ENCODE data around the gene PAPPA2.

Gene PAPPA2

DNA sequence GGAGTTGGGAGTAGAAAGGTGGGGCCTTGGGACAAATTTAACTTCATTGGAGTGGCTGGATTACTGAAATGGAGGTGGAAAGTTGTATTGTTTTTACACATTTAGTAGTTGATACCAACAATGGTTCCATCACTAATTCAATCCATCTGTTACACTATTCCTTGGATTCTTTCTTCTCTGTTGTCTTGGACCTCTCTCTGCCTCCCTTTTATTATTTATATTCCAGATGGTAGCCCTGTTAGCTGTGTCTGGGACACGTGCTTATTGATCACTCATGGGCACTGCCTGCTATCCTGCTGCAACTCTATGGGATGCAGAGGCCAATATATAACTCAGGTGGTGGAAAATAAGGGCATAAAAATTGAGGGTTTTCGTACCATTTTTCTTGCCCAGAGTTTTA is 346.3 kb downstream of the PAPPA2 start:
- DNase-seq (ENCODE audit: low read depth), result no peak

DNA sequence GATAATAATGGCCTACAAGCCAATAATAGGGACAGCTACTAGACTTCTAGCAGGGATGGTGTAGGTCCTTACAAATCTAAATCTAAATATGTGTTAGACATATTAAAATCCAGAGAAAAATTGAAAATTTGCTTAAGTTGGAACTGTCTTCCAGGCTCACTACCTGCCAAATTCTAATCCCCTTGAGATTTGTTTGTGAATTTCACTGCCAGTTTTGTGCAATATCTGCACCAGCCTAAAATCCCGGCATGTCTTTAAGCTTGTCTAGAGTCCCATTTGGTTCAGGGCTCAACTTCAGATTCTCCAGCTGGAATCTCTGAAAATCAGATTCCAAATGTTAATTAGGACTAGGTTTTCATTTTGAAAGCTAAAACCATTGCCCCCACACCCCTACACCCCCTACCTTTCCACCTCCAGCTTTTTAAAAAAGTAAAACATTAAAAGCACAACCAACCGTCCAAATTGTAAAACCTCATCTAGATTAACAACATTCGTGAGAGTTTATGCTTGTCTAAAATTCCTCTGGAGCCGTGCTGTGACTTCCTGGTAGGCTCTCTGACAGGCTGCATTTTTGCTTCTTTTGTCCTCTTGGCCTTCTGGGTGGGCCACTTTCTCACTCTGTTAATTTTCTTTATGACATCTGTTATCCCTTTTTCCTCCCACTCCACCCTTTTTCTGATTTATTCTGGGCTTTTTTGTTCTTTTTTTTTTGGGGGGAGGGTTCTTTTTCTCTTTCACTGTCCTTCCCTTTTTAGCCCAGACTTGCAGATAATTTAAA is 348.7 kb downstream of the PAPPA2 start:
- no peak for DNase-seq (ENCODE audit: low read depth)

DNA sequence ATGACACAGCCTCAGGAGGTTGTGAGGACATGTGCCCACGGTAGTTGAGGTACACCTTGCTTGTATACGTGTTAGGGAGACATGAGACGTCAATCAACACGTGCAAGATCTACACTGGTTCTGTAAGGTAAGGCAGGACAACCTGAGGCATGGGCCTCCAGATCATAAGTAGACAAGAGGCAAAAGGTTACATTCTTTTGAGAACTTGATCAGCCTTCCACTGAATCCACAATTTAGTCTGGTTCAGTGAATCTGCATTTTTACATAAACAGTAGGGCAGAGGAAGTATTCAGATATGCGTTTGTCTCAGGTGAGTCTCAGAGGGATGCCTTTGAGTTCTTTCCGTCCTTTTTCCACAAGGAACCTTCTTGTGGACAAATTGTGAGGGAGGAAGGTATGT is 352.6 kb downstream of the PAPPA2 start:
- no peak for DNase-seq (ENCODE audit: low read depth)

DNA sequence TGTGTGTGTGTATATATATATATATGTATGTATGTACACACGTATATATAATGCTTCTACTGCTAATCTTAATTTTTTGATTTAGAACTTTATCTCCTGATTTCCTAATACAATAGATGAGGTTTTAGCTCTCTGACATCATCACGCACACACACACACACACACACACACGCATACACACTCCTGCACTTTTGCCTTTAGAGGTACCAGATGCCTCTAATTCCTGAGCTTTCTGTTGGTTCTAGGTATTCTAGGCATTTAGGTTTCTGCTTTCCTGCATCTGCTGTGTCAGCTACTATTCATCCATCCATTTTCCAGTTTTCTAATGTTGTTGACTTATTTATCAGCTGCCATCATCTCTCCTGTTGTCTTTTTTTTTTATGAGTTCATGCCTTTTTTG is 353.3 kb downstream of the PAPPA2 start:
- no peak for DNase-seq (ENCODE audit: low read depth)

DNA sequence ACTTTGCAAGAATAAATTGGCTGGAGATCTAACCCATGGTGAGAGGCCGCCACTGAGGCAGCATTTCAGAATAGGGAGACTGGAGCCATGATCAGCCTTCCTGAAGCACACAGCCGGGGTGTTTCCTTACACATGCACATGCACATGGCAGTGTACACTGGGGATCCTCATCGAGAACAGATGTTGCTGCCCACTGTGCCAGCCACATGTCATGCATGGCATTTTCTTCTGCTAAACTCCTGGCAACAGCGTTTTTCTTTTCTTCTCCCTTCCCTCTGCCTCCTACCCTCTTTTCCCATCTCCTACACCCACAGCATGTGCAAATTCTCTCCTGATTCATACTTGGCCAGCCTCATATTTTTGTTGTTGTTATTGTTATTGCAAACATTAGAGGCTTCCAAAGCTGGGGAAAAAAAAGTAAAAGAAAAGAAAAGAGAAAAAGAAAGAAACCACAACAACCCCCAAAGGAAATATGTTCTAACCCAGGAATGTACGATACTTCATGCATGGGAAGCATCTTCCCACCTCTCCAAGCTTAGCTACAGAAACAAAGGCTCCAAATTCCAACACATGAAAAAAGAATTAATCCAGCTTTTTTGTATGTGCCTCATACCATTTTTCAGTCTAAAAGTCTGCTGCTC is 357.5 kb downstream of the PAPPA2 start:
- no peak for DNase-seq (ENCODE audit: low read depth)

DNA sequence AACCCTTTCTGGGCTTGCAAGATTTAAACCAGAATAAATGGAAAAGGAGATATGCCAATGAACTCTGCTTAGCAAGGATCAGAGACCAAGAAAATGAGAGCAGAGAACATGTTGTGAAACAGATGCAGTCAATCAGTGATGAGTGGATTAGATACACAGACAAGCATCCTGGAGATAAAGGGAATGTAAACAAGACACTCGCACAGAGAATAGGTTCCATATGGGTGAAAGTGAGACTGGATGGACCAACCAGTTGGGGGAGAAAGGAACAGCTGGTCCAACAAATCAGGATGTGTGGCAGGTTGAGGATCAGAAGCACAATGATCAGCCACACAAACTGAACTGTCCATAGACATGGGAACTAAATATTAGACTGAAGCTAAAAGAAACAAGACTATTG is 363.3 kb downstream of the PAPPA2 start:
- no peak for DNase-seq (ENCODE audit: low read depth)

DNA sequence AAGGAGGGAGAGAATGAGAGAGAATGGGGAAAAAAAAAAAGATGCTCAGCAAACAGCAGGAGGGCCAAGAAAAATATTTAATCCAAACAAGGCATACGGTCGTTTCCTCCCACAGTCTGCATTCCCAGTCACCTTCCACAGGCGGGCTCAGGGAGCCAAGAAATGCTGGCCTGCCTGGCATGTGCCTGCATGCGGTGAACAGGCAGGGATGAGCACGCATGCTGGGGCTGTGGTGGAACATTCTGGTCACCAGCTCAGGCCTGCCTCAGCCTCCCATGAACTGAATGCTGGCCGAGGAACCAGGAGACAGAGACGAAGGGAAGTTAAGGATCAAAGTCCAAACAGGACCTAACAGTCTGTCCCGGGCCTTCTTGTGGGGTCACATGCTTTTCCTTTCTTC is 366.3 kb downstream of the PAPPA2 start:
- no peak for DNase-seq (ENCODE audit: low read depth)

DNA sequence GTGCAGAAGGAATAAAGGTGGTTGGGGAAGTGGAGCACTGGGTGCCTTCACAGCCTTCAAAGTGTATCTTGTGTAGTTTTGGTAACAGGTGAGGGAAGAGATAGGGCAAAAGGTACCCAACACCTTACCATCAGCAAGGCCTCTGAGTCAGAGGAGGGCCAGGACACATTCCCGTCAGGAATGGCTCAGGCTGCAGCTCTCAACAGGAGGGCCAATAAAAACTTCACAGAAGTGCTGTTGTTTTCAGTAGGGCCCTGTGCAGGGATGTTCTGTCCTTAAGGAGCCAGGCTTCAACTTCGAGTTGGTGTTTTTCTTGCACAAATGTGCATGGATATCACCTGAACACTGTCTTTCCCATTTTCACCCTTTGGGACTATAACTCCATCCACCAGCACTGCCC is 368.2 kb downstream of the PAPPA2 start:
- no peak for DNase-seq (ENCODE audit: low read depth)

DNA sequence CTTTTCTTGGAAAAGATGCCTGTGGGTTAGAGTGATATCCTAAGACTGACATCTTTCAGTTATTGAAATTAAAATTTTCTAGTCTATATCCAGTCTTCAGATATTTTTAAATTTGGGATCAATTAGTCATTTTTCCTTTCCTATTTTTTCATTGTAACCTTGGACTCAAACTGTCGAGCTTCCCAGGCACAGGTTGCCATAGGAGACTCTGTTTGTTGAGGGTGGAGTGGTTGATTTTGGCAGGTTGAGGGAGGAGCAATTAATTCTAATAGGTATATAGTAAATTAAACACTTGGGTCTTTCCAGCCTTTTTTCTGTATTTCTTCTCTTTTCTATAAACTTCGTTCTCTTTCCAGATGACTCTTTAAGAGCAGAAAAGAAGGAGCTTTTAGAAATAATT is 374.7 kb downstream of the PAPPA2 start:
- DNase-seq (ENCODE audit: low read depth), result no peak

DNA sequence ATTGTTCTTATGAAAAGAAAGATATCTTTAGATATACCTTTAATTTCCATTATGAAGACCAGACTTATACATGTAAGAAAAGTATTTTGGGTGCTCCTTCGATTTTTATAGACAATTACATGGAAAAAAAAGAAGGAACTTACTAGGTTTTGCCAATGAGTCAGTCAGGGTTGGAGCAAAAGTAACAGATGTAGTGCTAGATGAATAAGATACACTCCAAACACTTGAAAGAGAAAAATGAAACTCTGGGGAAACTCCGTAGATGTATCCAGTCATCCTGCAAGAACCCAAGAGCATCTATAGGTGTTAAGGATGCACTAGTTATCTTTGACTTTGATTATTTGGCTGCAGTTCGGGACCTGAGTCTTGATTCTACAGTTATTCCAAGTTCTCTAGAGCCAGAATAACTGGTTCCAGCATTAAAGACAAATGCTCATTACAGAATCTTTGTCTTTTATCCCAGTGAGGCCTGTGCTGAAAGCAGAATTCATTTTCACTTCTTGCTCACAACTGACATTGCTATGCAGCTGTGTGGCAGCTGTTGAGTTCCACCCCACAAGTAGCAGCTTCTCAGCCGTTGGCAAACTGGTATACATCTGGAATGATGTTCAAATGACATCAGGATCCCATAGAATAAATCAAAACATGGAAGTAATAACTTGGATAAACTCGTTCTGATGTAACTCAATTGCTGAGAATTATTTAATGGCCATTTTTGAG is 375.5 kb downstream of the PAPPA2 start:
- no peak for DNase-seq (ENCODE audit: low read depth)

DNA sequence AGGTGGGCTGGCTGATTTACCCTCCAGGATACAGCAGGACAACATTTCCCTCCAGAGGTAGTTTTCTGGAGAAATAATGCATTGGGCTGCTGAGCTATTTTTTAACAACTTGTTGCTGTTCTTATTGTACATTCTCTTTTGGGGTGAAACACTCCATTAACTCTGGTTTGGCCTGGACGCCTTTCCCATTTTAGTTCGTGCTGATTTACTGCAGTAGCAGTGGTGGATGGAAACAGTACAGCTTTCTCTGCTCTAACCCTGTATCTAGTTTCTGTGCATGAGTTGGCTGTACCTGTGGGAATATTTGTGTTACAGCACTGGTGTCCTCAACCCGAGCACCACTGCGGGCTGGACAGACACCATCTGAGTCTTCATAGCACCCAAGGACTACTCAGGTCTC is 376.2 kb downstream of the PAPPA2 start:
- no peak for DNase-seq (ENCODE audit: low read depth)

DNA sequence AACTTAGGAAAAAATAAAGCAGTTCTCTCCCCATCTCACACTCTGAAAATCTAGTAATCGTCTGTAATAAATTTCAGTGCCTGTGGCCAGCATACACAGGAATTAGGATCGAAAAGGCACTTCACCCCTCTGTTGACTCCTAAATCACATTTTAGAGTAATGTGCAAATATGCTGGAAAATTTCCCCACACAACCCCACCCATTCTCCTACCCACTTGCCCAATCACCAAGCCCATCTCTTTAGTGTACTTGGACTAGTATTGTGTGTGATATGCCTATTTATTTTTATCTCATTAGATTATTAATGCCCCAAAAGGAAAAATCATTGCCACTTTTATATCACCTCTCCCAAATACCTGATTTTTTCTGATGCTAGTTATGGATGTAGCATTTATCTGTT is 378.3 kb downstream of the PAPPA2 start:
- no peak for DNase-seq (ENCODE audit: low read depth)

DNA sequence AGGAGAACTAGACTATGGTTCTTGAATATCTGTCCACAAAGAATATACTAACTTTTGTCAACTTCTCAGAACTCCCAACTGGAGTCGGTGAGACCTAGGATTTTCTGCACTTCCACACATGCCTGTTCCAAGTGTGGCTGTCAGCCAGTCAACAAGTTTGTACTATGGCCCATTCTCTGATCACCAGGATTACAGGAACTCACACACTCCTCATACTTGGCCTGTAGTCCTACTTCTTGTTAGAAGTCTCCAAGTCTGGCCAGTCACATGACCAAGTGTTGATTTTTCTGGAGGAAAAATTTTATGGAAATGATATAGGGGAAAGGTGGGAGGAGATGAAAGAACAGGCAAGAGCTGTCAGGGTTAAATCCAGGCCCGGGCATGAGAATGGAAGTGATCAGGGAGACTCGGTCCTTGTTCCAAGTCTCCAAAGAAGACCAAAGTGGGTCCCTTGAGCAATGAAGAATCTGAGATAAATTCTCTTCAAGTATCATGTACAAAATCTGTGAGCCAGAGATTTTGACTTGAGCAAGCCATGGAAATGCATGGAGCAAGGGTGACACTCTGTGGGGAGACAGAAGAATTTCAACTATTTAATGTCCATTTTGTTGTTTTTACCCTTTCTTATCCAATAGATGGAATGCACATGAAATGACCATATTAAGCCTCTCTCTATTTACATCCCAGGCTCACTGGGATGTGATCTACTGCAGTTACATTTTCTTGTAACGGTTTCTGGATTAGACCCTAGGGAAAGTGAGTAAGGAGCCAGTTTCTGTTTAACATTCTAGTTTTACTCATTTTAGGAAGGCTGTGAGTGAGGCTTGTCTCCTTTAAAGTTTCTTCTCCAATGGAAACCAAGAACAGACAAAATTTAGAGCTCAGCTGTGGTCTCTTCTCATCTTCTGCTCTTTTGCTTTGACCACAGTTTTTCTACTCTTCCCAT is 380.6 kb downstream of the PAPPA2 start:
- DNase-seq (ENCODE audit: low read depth), result no peak

DNA sequence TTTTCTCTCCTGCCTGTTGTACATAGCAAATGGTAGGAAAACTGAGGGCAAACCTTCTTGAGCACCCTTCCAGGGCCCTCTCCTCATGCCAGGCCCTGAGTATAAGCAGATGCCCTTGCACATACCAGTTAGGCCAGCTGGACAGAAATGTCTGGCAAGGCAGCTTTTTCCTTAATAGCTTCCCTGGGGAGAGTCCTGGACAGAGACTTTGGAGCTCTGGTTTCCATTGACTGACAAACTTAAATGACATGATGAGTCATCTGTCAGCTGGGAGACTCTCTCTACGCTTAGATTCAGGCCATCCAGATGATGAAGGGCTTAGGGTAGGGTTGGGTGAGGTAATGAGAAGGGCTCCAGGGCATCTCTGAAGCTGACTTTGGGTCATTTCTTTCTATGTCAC is 384.1 kb downstream of the PAPPA2 start:
- DNase-seq (ENCODE audit: low read depth), result no peak

DNA sequence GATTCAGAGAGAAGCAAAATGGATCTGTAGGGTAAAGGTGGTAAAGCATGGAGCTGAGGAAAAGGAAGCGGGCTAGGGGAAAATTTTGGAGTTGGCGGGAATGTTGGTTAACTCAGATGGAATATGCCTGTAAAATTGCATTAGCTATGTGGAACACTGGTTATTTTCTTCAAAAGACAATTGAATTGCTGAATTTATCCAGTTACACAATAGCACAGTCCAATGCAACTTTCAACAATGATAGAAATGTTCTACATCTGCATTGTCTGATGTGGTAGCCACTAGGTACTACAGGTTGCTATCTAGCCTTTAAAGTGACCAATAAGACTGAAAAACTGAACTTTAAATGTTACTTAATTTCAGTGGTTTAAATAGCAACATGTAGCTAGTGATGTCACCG is 386.3 kb downstream of the PAPPA2 start:
- no peak for DNase-seq (ENCODE audit: low read depth)

DNA sequence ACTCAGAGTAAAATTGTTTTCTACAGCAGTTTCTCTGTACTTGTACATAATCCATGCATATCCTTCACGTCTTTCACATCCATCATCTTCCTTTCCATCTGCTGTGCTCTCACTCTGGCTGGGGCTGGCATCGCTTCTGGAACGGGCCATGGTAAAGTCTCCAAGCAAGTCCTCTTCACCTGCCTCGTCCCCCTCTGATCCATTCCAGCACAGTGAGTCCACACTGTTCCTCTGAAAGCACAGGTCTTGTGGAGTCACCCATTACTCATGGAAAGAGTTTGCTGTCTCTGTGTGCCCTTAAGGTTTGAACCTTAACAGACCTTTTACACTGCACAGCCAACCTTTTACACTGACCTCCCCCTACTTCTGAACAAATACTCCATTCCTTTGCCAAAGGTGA is 387.9 kb downstream of the PAPPA2 start:
- no peak for DNase-seq (ENCODE audit: low read depth)

DNA sequence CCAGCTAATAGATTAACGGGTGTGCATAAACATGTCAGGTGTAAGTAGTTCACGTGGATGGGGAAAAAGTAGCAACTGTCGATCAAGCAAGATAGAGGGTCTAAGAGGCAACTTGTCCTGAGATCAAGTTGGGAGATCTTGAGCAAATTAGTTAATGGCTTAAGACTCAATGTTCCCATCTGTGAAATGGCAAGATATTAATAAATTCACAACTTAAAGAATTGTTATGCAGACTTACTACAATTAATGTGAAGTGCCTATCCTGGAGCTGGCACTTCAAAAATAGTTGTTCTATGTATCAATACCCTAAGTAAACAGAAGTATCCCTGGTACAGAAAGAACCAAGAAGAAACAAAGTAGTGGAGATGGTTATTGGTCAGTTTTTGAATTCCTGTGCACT is 389.1 kb downstream of the PAPPA2 start:
- no peak for DNase-seq (ENCODE audit: low read depth)

DNA sequence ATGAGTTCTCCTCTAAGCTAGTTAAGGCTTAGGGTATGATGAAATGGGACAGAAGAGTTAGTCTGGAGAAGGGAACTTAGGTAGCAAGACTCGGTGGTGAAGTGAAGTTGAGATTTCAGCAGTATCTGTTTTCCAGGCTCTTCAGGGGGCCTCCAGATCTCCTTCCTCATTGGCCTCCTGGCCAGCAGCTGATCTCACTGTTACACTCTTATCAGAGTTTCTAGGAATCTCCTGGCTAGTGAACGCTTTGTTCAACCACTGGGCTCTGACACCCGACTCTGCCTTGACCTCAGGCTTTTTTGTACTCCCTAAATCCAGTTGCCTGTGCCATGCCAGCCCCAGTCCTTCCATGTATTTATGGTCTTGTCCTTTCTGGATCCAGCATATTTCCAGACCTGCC is 390.5 kb downstream of the PAPPA2 start:
- no peak for DNase-seq (ENCODE audit: low read depth)

DNA sequence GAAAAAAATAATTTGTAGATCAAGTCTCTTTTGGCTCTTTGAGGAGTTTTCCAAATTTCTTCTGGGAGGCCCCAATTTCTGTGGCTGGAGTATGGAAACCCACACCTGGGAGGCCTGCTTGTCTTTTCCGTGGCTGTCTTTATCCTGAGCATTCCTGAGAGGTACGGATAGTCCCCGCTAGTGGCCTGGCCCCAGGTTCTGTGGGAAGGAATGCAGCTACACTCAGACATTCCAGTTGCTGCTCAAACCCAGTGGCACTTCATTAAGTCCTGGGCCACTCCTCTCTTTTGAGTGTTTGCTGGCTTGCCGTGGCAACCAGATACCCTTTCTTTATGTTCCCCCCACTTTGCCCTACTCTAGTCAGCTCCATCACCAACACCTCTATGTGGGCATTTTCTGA is 391.1 kb downstream of the PAPPA2 start:
- DNase-seq (ENCODE audit: low read depth), result no peak

DNA sequence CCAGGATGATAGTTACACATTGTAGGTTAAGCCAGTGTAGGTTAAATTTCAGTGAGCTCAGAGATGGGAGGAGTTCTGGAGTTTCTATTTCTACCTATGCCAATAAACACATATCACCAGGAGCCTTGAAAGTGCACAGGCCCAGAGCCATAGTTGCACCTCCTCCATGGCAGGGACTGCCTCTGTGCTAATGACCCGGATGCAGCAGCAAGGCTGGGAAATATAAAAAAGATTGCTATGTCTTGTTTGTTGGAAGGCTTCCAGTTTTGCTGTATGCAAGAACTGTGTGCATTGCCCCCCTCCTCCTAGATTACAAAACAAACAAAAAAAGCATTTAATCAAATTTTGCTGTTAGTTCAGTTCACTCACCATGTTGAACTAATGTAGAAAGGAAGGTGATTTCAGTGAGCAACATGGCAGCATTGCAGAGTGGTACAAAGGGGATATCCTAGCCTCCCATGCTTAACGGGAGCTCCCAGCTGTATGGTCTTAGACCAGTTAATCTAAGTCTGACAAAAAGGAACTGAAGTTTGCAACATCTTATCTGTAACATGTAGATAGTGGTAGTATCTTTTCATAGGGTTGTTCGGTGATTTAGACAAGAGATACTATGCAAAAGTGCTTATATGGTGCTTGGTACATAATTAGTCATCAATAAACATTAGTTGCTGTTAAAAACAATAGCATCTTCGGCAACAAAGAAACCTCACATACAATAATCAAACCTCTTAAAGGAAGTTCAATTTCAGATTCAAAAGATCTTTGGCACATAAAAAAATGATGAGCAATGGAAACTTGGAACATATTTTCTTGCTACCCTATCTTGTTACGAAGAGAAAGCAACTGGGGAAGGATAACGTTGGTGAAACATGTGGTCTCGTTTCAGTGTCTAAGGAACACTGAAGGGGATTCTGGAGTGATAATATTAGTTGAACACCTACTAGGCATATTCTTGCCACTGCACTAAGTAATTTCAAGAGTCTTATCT is 392.1 kb downstream of the PAPPA2 start:
- no peak for DNase-seq (ENCODE audit: low read depth)

DNA sequence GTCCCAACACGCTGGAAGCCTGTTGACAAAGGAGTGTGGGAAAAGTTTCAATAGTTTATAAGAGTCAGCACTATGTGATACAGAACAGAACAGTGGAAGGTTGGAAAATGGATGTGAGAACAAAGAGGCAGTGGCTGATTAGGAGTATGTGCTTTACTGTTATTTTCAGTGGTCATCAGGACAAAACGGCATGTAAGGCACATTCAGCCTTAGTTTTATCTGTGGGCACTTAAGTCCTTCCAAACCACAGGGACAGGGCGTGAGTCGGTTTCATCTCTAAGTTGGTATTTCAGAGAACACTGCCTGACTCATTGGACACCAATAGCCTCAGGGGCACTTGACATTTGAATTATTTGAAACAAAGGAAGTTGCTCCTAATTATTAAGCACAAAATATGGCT is 394.7 kb downstream of the PAPPA2 start:
- DNase-seq (ENCODE audit: low read depth), result no peak

All from activated T-helper 1 cell treated with Interleukin-2 at 50 U/mL for 16 hours (primary cell).